ENCODE data around the gene ZNF737.
"Not testable (repeated sequence)": the region's sequence is repeated elsewhere in the genome, so short reads cannot be mapped to it uniquely, and the experiment has no call there.

The ZNF737 gene

GRCh38 chr19:20565321-20566018 lies at the start of gene ZNF737:
Gene ZNF737 (minus strand): TSS chr19:20565781. CDS start chr19:20565640, 141 bp downstream.
- peak; percentile 99 for DNase-seq

DNA sequence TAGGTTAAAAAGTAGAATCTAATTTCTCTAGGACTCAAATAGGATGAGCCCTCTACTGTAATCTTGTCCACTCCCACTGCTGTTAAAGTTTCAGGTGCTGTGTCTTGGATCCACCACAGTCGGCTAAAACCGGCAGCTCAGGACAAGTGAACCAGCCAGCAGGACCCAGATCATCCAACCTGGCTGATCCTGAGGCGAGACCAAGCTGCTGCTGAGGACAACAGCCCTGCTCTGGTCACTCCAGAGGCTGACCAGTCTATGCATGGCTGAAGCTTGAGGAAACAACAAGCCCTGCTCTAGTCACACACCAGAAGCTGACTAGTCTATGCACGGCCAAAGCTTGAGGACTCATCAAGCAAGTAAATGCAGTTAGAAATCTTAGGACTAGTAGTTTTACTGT lies 49.4 kb upstream of the ZNF737 start:
- DNase-seq = not testable (repeated sequence)

DNA sequence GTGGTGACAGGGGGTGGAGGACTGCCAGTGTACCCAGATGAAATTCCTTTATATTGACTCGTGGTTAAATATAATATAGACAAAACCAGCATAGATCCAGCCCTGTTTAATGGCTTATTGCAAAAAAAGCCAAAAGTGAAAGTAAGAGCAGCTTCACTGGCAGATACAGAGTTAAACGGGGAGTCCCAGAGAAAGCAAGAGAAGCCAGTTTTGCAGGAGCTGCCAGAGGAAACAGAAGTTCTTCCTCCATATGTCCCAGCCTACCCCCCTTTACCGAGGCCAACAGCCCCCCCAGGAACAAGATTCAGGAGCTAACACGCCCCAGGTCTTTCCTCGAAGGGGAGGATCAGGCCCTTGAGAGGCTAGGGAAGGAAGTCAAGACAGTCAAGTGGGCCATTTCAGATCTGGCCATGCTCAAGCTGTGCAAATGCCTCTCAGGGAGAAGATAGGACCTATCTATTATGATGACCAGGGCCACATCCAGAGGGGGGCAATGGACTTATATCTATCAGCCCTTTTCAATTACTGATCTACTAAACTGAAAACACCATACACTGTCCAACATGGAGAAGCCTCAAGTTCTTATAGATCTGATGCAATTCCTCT lies 47.2 kb upstream of the ZNF737 start:
- DNase-seq = peak; percentile 5

DNA sequence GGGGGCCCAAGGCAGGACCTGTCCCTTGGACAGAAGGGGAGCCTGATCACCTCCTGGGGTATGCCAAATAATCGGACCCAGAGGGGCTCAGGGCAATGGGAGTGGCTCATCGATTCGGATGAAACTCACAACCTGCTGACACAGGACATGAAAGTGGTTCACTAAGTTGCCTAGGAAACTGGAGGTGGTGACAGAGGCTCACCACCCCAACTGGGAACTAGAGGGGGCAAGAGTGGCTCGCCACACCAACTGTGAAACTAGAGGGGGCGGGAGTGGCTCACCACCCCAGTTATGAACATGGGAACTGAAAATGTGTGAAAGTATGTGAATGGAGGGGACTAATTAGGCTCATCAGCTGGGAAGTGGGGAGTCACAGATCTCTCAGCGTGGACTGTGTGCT lies 46.3 kb upstream of the ZNF737 start:
- no peak for DNase-seq

GRCh38 chr19:20607943-20608342 lies 42.4 kb upstream of the ZNF737 start:
- DNase-seq = peak; percentile 74

DNA sequence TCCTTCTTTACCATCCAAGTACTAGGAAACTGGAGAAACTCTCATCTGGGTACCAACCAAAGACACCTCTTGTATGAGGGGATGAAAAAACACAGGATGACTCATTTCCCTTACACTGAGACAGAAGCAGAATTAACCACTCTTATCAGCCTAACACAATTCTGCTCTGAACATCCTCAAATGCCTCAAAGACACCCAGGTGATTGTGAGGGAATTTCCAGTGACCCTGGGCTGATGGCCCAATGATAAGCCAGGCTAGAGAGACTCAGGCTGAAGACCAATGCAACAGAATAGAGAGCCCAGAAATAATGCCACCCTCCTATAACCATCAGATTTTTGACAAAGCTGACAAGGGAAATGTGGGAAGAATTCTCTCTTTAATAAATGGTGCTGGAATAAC lies 7.0 kb downstream of the ZNF737 start:
- no peak for DNase-seq

DNA sequence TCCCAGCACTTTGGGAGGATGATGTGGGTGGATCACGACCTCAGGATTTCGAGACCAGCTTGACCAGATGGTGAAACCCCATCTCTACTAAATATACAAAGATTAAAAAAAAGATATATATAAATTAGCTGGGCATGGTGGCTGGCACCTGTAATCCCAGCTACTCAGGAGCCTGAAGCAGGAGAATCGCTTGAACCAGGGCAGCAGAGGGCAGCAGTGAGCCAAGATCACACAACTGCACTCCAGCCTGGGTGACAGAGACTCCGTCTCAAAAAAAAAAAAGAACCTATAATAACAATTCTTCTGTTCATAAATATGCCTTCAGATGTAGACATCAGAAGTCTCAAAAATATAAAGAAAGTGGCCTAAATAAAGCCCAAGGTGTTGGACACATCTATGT lies 7.6 kb downstream of the ZNF737 start:
- no peak for DNase-seq

DNA sequence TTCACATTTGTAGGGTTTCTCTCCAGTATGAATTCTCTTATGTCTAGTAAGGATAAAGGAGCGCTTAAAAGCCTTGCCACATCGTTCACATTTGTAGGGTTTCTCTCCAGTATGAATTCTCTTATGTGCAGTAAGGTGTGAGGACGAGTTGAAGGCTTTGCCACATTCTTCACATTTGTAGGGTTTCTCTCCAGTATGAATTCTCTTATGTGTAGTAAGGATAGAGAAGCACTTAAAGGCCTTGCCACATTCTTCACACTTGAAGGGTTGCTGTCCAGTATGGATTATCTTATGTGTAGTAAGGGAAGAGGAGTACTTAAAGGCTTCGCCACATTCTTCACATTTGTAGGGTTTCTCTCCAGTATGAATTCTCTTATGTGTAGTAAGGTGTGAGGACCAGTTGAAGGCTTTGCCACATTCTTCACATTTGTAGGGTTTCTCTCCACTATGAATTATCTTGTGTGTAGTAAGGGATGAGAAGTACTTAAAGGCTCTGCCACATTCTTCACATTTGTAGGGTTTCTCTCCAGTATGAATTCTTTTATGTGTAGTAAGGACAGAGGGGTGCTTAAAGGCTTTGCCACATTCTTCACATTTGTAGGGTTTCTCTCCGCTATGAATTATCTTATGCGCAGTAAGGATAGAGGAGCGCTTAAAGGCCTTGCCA lies 20.8 kb downstream of the ZNF737 start:
- DNase-seq = not testable (repeated sequence)

GRCh38 chr19:20530303-20530702 lies 35.3 kb downstream of the ZNF737 start:
- DNase-seq = not testable (repeated sequence)

DNA sequence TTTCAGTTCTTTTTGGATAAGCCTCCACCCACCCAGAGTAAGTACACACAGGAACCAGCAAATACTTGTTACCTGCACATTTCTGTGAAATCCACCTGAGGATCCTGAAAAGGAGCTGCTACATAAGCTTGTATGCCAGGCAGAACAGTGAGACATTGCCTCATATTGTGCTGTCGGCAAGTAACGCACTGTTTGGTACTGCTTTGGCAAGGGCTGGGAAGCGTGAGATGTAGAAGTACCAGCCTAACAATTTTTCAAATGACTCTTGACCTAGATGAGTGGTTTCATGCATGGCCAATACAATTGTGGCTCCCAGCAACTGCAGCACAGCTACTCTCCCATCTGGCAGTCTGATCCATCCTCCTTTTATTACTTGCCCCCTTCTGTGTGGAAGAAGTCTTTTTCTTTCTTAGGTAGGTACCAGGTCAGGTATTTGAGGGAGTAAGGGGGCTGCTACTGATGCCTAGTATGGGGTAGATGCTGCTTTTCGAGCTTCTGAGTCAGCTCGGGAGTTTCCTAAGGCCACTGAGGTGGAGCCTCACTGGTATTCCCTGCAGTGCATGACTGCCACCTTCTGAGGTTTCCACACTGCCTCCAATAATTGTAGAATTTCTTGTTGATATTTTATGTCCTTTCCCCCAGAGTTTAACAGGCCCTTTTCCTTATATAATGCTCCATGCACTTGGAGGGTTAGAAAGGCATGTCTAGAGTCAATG lies 52.2 kb downstream of the ZNF737 start:
- peak; percentile 11 for DNase-seq

DNA sequence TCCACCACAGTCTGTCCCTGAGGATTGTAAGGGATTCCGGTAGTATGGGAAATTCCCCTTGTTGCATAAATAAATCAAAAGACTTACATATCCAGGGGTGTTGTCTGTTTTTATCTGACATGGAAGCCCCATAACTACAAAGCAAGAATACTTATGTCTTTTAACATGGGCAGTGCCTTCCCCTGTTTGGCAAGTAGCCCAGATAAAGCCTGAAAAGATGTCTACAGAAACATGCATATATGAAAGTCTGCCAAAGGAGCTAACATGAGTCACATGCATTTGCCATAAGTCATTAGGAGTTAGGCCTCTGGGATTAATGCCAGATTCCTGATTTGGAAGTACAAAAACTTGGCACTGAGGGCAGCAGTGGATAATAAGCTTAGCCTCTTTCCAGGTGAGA lies 62.1 kb downstream of the ZNF737 start:
- DNase-seq = peak; percentile 84
